Testis (tissue), 2 donors: ENCODE results near the gene ARAP1.

Source experiments
- POLR2A ChIP-seq: fragments of 450-650 bp; IDR thresholded peaks from one replicate; pipeline ENCODE4 v1.6.1; 2017; ENCODE audit warnings: antibody characterized with exemption, mild to moderate bottlenecking, moderate library complexity
- TF ChIP-seq, protein P1 (sequence below), 3 experiments: fragments of 450-650 bp in 2 of 3; fragments of 200-600 bp in 1 of 3; sonication (generic) in 1 of 3; IDR thresholded peaks; one replicate each; pipeline ENCODE4 v1.5.1; 2016 to 2019; ENCODE audit warnings: antibody characterized with exemption in 3 of 3, mild to moderate bottlenecking in 2 of 3, moderate library complexity in 1 of 3

DNA sequence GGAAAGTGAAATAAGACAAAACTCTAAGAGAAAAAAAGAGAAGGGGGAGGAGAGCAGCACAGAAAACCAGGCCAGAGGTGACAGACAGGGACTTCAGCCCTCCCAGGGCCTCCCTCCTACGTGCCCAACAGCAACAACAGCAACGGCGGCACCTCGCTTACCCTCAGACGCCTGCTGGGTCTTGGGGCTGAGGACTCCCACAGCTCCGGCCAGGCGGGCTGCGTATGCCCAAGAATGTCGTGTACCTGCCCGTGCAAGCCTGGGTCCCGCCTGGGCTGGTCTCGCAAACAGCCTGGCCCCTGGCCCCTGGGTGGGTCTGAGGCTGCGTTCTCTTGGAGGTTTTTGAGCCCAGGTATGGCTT lies 30.5 kb downstream of the ARAP1 start:
- TF ChIP-seq, protein P1, sequence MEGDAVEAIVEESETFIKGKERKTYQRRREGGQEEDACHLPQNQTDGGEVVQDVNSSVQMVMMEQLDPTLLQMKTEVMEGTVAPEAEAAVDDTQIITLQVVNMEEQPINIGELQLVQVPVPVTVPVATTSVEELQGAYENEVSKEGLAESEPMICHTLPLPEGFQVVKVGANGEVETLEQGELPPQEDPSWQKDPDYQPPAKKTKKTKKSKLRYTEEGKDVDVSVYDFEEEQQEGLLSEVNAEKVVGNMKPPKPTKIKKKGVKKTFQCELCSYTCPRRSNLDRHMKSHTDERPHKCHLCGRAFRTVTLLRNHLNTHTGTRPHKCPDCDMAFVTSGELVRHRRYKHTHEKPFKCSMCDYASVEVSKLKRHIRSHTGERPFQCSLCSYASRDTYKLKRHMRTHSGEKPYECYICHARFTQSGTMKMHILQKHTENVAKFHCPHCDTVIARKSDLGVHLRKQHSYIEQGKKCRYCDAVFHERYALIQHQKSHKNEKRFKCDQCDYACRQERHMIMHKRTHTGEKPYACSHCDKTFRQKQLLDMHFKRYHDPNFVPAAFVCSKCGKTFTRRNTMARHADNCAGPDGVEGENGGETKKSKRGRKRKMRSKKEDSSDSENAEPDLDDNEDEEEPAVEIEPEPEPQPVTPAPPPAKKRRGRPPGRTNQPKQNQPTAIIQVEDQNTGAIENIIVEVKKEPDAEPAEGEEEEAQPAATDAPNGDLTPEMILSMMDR (IDR thresholded peaks at IDR 0.05) = no peak
- no peak for TF ChIP-seq POLR2A
